HEK293 (cell line): Measurements from ENCODE around the gene HPRT1.

Source experiments
- CTCF ChIP-seq: fragments of 450-650 bp; formaldehyde crosslinking; IDR thresholded peaks from 2 replicates; pipeline ENCODE4 v1.5.1; 2016; ENCODE audit warnings: missing biosample characterization, missing genetic modification characterization
- ZNF501 ChIP-seq: fragments of 450-650 bp; formaldehyde crosslinking; IDR thresholded peaks from 2 replicates; pipeline ENCODE4 v1.5.1; 2016; ENCODE audit warnings: missing biosample characterization, missing genetic modification characterization

- TF ChIP-seq CTCF (tag by site-specific recombination) (no peak), ZNF501 (no peak)
Measured at GRCh38 chrX:134544135-134544512, 84.2 kb downstream of the HPRT1 start.
